ELF-1 (cell line): Measurements from ENCODE around the gene GLIS1.
"Not testable (repeated sequence)": the region's sequence is repeated elsewhere in the genome, so short reads cannot be mapped to it uniquely, and the experiment has no call there.

Experiments used
- DNase-seq: peaks from one replicate; pipeline ENCODE4 v3.0.0-alpha.2; 2016; ENCODE audit warnings: low read depth, low spot score

The GLIS1 gene

DNA sequence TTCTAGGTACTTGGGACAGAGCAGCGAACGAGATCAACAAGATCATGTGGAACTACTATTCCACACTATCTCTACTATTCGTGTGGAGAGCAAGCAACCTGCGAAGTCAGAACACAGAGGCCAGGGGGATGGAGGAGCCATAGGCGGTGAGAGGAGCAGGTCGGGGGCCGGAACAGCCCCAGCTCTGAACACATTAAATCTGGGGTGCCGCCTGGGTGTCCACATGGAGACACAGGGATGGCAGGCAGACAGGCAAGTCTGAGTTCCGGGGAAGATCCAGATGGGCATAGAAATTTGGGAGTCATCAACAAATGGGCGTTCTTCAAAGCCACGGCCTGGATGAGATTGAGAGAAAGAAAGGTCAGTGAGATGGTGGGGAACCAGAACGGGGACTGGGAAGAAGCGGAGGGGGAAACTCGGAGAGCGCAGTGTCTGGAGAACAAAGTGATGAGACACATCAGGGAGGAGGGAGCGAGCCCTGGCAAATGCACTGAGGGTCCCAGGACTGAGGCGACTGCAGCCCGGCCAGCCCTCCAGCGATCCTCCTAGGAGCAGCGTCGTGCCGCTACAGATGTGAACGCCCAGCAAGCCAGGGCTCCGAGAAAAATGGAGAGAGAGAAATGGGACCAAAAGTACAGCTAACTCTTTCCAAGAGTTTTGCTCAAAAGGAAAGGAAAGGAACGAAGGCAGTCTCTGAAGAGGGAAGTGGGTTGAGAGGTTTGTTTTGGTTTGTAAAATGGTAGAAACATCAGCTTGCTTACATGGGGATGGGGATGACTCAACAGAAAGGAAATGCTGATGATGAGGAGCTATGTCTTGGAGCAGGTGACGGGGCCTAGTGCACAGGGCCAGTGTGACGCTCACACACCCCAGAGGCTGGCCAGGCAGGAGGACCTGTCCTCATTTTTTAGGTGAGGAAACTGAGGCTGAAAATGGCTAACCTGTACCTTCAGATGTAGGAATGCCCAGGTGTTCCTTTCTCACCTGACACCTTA lies 84.5 kb downstream of the GLIS1 start:
- DNase-seq, result no peak

DNA sequence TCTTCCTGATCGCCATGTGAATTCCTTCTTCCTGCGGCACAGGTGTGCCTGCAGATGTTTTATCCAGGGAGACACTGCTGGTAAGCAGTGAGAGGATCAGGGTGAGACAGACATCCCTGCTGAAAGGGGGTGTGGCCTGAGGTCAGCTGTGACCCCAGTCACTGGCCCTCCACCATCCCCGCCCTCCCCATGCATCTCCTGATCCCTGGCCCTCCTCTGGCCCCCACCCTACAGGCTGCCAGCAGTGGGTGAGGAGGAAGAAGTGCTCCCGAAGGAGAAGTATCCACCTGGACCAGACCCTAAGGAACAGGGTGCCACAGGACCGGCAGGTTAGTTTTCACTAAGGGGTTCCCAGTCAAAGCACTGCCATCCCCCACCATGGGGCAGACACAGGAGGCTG lies 85.3 kb downstream of the GLIS1 start:
- no peak for DNase-seq

DNA sequence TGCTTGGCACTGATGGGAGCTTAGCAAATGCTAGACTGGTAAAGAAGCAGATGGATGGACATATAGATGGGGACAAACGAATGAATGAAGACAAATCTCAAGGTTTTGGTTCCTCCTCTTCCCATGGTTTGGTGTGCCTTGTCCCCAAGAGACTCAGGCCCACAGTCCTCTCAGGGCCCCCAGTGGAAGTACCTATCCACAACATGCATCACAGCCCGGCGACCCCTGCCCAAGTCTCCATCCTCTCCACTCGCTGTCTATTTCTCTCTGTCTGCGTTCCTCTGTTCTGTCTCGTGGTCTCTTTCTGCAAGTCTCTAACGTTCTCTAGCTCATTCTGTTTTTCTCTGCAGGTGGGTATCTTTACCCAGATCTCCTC lies 85.8 kb downstream of the GLIS1 start:
- no peak for DNase-seq

DNA sequence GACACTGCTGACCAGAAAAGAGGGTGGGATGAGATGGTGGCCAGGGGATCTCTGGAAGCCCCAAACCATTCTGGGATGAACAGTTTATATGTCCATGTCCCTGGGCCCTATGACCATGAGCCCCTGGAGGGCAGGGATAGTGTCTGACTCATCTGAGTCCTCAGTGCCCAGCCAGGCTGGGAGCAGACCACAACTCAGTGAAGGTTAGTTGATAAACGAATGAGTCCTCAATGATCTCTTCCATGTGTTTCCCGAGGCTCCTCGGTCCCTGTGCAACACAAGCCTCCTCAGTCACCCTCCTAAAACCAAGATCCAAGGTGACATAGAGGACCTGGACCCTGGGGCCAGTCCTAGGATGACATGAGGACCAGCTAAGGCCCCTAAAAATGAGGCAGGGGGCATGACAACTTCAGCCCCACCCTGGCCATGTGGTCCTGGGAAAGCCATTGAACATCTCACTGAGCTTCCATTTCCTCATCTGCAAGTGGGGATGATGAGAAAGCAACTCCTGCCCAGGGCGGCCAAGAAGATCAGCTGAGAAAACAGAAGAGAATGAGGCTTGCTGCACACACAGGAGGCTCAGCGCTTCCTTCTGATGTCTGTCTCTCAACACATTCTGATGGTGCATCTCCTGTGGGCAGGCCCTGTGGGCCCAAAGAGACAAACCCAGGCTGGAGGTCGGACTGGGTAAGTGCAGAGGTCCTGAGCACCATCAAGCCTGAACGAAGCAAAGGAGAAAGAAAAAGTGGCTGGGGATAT lies 86.3 kb downstream of the GLIS1 start:
- no peak for DNase-seq

DNA sequence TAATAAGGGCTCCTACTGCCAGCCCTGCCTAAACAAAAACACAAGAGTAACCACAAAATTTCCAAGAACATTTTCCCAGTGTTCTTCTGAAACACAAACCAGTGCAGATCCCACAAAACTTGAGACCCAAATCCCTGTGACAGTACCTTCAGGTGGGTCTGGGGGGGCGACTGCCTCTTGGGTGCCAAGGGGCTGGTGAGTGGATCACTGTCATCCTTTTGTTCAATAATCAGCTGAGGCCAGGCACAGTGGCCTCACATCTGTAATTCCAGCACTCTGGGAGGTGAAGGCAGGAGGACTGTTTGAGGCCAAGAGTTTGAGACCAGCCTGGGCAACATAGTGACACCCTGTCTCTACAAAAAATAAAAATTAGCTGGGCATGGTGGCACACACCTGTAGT lies 87.6 kb downstream of the GLIS1 start:
- DNase-seq, result no peak

DNA sequence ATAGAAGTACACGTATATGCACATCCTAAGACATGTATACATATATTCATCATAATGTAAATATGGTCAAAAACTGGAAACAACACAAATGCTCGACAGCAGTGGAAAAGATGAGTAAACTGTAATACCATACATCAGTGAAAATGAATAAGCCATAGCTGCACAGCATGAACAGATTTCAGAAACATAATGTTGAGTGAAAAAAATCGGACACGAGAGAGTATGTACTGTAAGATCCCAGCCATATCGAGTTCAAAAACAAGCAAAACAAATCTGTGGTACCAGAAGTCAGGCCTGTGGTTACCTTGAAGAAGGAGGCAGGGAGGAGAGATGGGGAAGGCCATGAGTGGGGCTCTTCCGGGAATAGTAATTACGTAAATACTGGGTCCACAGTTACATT lies 90.4 kb downstream of the GLIS1 start:
- DNase-seq, result no peak

DNA sequence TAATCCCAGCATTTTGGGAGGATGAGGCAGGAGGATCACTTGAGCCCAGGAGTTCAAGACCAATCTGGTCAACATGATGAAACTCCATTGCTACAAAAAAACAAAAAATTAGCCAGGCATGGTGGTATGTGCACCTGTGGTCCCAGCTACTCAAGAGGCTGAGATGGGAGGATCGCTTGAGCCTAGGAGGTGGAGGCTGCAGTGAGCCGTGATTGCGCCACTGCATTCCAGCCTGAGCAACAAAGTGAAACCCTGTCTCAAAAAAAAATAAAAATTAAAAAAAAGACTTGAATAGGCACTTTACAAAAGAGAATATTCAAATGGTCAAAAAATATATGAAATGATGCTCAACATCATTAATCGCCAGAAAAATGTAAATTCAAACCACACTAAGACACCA lies 91.0 kb downstream of the GLIS1 start:
- not testable (repeated sequence) for DNase-seq

DNA sequence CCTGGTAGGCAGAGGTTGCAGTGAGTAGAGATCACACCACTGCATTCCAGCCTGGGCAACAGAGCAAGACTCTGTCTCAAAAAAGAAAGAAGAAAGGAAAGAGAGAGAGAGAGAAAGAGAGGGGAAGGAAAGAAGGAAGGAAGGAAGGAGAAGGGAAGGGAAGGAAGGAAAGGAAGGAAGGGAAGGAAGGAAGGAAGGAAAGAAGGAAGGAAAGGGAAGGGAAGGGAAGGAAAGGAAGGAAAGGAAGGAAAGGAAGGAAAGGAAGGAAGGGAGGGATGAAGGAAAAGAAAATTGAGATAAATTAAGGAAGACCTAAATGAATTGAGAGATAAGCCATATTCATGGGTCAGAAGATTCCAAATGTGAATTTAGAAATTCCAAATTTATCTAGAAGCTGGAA lies 92.2 kb downstream of the GLIS1 start:
- no peak for DNase-seq

DNA sequence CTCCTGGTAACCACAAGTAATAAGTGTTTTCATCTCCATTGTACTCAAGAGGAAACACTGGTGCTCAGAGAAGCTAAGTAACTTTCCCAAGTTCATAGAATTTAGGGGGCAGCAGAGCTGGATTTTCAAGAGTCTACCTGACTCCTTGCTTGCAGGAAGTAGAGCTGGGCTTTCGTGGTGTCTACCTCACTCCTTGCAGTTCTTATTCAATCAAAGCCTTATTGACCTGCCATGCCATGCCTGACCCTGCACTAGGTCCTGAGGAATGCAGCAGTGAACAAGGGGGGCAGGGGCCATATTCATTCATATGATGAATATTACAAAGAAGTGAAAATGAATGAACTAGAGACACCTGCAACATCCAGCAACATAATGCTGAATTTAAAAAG lies 93.3 kb downstream of the GLIS1 start:
- no peak for DNase-seq

DNA sequence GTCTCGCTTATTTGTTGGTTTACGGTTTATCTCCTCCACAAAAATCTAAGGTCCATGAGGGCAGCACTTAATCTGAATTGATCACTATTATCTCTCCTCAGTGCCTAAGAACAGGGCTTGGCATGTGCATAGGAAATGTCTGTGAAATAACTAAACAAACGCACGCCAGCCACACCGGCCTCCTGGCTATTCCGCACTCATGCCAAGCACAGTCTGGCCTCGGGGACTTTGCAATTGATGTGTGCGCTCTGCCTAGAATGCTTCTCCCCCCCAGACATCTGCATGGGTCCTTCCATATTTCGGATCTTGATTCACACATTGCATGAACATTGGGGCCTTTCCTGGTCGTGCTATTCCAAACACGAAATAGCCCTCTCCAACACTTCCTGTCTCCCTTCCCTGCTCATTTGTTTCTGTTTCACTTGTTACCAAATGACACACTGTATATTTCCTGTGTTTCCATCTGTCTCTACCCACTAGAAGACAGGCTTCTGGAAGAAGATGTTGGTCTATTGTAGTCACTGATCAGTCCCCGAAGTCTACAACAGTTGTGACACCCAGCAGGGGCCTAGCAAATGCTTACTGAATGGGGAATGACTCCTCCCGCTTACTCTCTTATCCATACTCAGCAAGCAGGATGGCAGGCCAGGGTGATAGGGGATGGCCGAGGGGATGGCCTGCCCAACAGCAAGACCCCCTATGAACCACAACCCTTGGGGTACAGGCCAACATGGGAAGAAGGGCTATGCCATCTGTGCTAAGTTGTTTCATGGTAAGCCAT lies 93.9 kb downstream of the GLIS1 start:
- no peak for DNase-seq

DNA sequence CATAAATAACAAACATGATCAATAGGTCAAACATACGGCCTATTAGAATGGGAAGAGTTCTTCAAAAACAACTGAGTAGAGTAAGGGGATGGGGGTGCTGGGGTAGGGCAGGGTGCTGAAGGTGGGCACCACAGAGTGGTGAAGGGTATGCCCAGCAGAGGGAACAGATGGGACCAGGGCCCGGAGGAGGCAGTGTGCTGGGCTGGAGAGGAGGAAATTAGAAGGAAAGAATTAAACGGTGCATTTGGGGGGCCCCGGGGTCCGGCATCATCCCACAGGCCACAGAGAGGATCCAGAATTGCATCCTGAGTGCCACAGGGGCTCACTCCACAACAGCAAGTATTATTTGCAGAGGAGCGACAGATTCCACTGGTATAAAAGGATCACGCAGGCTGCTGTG lies 94.5 kb downstream of the GLIS1 start:
- DNase-seq, result no peak

DNA sequence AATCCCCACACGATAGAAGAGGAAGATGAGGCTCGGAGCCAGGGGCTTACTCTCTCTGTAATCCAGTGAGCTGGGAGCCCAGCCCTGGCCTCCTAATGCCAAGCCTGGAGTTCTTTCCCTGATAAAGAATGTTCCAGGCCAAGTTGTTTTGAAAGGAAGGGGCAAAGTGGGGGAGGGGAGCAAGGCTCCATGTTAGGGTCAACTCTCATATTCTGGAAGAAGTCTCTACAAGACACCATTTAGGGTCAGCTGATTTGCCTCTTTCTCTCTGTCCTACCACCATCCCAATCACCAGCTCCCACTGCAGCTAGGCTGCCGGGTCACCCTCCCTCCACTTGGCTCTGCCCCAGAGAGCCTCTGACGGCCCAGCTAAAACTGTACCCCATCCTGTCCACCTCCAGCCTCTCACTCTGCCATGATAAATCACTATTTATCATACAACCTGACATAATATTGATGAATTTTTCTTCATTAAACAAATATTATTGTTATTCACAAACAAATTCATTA lies 95.0 kb downstream of the GLIS1 start:
- no peak for DNase-seq

DNA sequence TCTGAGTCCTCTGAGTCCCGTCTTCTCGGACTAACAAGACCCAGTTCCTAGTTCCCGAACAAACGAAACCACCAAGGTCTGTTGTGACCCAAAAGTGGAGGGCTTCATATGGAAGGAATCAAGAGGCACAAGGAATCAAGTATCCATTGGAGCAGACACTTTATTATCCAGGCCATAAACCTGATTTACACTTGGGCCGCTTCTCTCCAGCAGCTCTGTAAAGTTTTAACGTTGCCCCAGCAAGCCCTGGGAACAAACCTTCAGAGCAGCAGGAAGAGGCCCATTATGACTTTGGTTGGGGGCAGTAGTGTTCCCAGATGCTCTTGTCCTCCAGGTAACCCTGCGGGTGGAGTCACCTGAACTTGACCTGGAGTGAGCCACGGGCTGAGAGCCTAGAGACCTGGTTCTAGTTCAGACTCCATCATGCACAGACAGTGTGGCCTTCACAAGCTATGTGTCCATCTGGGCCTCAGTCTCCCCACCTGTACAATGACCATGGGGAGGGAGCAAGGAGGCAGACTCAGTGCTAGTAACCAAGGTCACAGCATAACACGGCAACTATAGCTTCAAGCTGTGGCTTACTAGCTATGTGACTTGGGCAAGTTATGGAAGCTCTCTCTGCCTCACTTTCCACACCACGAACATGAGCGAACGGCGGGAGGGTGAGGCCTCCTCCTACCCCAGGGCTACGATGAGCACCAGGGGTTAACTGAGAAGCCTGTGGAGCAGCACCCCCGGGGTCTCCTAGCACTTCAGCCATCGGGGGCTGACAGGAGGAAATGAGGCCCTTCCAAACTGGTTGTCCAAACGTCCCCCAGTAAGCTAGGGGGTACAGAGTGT lies 95.7 kb downstream of the GLIS1 start:
- no peak for DNase-seq

DNA sequence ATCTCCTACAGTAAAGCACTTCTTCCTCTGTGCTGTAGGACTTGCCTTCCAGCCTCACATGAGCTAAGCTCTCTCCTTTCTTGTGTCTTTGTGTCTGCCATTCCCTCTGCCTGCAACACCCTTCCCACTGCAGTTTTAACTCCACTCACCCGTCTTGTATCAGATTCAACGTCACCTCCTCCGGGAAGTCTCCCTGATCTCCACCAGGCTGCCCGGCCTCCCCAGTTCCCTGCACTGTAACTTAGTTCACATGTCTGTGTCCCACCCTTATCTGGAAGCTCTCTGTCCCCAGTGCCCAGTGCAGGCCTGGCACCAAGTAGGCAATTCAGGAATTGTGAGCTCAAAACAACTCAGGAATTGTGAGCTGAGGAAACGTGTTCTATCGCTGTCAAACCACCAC lies 96.4 kb downstream of the GLIS1 start:
- no peak for DNase-seq

DNA sequence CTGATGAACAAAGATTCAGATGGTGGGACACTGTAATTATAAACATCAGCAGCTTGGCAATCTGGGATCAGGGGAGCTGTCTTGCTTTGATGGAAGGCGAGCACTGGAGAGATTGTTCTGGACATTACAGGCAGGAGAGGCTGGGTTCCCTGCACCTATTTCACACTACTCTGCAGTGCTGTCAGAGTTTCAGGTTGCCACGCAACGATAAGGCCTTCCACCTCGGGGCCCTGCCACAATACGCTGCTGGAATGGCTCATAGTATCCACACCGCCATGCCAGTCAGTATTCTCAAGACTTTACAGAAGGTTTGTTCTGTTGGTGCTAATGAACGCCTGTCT lies 96.8 kb downstream of the GLIS1 start:
- no peak for DNase-seq

DNA sequence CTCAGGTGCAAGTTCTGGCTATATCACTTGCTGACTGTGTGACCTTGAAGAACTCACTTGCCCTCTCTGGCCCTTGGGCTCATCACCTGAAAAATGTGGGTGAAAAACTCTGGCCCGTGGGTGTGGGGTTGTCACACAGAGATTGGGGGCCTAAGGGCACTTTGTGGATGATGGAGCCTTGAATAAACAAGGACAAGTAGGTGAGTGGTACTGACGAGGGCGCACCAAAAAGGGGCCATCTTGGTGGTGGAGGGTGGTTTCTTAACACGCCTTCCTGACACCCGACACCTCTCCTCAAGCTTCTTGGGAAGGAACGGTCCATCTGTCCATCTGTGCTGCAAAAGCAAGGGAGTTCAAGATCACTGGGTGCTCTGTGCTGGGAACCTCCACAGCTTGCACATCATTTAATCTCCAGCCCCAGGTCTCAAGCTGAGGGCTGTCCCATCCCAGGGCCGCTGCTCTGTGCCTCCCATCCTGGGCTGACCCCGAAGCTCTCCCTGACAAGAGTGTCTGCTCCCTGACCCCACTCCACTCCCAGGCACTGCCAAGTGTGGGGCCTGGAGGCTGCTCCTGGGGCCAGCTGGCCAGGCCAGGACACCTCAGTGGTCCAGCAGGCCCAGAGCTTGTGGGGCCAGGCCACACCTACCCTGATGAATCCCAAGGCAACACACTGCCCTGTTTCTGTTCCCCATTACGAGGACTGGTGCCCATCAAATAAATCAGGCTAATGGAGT lies 97.3 kb downstream of the GLIS1 start:
- no peak for DNase-seq

DNA sequence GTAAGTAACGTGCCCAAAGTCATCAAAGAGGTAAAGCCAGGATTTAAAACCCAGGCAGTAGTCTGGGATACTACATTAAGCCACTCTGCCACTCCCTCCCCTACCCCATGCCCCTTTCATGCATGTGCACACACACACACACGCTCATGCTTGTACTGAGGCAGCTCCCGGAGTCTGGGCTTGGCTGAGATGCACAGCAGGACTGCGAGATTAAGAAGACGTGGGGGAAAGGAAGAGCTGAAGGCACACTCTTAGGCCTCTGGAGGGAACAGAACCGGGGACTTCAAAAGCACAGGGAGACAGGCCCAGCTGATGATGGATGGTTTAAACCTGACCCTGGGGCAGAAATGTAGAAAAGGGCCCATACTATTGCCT lies 98.3 kb downstream of the GLIS1 start:
- DNase-seq, result no peak

DNA sequence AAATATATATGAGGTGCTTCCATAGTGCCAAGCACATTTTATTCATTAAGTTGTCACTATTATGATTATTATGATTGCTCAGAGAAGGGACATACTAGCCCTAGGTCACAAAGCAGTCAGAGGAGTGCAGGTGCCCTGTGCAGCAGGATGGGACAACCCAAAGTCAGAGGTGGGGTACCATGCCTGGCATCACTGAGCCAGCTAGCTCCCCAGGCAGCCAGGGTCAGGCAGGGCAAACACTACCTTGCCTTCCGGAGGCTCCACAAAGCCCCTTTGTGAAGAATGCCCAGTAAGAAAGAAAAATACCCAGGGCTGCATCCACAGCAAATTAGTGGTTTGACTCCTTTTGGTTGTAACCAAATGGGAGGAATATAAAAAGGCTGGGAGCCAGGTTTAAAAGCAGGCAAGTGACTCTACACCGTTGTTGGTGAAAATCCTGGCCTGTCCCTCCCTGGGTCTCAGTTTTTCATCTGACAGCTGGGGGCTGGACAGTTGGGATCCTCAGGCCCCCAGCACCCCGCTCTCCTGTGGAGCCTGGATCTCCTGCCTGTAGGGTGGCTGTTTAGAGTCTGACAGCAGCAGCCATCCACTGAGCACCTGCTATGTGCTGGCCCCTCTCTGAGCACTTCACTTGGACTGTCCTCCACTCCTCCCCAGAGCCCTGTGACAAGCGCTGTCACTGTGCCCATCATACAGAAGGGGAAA lies 98.8 kb downstream of the GLIS1 start:
- no peak for DNase-seq

DNA sequence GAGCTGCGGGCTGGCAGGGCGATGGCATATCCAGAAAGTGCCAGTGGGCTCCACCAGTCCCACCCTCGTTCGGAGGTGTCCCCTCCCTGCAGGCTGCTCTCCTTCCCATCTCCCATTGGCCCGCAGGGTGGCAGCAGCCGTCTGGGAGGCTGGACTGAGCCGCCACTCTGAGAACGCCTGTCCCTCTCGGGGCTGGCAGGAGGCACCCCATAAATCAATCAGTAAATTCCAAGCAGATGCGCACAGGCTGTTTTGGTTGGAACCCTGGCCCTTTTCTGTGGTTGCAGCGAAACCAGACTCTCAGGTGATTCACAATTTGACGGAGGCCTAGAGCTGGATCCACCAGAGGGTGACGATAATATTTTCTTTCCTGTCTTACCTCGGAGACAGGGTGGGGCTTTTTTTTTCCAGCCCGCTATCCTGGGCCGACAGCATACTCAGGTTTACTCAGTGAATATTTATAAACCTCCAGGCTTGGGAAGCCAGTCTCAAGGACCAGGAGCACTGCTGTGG lies 99.7 kb downstream of the GLIS1 start:
- DNase-seq, result peak; percentile 44
